GM18519 (cell line): ENCODE data around the gene OLFM2.
"Not testable (repeated sequence)": the region's sequence is repeated elsewhere in the genome, so short reads cannot be mapped to it uniquely, and the experiment has no call there.

Source experiments
- ATAC-seq: cut with Tn5 transposase; IDR thresholded peaks from one replicate; pipeline ENCODE4 v1.9.1; 2021; ENCODE audit warnings: mild to moderate bottlenecking, moderate library complexity; ENCODE audit not compliant: unreplicated experiment, low FRiP score

The OLFM2 gene

GRCh38 chr19:9842834-9843625, 93.3 kb downstream of the OLFM2 start:
- ATAC-seq: no peak

- no peak for ATAC-seq
These were observed 96.9 kb downstream of the OLFM2 start for GRCh38 chr19:9839415-9839814.

GRCh38 chr19:9838324-9838723, 98.0 kb downstream of the OLFM2 start:
- ATAC-seq: no peak

DNA sequence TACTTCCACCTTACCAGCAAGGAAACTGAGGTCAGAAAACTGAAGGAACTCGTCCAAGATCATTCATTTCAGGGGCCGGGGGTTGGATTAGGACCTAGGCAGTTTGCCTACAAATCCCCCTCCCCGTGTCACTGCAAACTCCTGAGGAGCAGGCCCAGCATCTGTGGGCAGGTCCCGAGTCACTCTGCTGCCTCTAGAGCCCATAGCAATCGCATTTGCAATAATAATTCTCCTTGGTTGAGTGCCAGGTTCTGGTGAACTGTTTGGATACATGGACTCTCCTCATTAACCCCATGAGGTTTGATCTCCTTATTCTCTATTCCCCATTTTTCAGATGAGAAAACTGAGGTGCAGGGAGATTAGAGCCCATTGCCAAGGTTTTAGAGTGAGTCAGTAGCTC, 100.3 kb downstream of the OLFM2 start:
- ATAC-seq: no peak

GRCh38 chr19:9835507-9835949, 100.8 kb downstream of the OLFM2 start:
- ATAC-seq: peak; percentile 10

- peak; percentile 85 for ATAC-seq
These were observed 101.4 kb downstream of the OLFM2 start, which contains the start of gene PIN1 for GRCh38 chr19:9834726-9835506. Gene PIN1, plus strand, starts transcription at chr19:9835318. Its CDS starts 27 bp downstream, at chr19:9835345.

DNA sequence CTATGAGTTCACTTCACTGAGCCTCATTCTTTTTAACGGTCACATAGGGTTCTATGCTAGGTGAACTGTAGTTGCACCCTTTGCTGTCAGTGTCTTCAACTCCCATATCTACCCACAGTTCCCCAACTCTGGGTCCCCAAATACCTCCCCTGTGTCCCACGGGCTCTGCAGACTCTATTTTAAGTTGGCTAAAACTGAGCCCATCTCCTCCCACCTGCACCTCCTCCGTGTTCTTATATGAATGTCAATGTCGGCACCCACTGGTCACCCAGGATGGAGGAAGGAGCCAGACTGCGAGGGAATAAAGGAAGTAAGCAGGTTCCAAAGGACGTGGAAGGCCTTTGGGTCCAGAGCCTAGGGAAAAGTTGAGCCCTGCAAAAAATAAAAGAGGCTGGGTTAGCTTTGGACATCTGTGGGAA, 102.0 kb downstream of the OLFM2 start:
- ATAC-seq: no peak

GRCh38 chr19:9828551-9829063, 107.7 kb downstream of the OLFM2 start:
- no peak for ATAC-seq

DNA sequence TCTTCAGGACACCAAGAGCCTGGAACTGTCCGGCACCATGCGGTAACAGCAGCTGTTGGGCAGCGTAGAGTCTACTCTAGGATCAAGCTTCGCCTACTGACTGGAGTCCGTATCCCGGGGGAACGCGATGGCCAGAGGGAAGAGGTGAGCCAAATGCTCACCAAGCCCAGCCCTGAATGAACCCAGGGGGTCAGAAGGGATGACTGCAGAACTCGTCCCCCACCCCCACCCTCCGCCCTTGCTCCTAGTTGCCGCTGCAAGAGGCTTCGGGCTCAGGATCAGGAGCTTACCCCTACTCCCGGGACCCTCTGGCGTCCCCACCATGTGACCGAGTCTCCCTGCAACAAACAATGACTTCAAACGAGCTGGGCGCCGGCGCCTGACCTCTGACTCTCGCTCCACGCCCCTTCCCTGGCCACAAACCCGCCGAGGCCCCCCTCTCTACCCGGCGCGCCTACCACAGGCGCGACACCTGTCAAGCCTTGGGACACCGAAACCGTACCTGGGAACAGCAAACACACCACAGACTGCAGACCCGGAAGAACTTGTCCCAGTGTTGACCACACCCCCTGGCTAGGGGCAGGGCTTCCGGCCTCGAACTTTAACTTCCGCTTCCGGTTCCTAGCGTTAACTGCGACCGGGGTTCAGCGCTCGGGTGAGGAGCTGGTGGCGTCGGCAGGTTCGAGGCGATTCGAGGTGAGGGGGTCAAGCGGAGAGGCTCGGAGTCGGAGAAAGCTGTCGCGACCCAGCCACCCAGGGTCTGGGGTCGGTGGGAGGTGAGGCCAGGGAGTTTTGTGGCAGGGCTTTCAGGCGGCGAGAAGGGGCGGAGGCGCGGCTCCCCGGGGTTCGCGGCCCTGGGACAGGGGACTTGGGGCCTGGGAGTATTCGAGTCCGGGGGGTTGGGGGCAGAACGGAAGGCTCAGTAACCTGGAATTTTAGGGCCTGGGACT, 108.8 kb downstream of the OLFM2 start, which contains the start of gene UBL5:
Gene UBL5 (plus strand): TSS at position 630 of the 950 bp plus-strand sequence. CDS start 420 bp downstream, outside the sequence.
- ATAC-seq: peak; percentile 72

- no peak for ATAC-seq
These were observed 112.5 kb downstream of the OLFM2 start for GRCh38 chr19:9823816-9824215.

DNA sequence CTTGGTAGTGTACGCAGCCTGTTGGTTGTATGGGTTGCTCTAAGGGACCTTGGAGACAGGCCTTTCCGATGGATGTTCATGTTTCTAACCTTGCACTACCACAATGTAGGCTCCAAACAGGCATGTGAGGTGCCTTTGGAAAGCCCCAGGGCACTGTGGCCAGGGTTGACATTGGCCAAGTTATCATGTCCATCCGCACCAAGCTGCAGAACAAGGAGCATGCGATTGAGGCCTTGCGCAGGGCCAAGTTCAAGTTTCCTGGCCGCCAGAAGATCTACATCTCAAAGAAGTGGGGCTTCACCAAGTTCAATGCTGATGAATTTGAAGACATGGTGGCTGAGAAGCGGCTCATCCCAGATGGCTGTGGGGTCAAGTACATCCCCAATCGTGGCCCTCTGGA, 116.3 kb downstream of the OLFM2 start:
- ATAC-seq: not testable (repeated sequence)

DNA sequence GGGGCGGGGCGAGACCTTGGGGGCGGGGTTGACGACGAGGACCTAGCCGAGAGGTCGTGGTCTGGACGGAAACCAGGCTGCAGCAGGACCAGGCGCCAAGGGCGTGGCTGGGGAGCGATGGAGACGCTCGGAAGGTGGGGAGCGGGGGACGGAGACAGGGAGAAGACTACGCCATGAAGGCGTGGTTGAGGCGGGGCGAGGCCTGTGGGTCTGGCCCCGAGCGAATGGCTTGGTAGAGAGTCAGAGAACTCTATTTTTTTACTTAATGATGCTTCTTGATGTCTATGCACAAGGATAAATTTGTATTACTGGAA, 116.8 kb downstream of the OLFM2 start:
- ATAC-seq: no peak

DNA sequence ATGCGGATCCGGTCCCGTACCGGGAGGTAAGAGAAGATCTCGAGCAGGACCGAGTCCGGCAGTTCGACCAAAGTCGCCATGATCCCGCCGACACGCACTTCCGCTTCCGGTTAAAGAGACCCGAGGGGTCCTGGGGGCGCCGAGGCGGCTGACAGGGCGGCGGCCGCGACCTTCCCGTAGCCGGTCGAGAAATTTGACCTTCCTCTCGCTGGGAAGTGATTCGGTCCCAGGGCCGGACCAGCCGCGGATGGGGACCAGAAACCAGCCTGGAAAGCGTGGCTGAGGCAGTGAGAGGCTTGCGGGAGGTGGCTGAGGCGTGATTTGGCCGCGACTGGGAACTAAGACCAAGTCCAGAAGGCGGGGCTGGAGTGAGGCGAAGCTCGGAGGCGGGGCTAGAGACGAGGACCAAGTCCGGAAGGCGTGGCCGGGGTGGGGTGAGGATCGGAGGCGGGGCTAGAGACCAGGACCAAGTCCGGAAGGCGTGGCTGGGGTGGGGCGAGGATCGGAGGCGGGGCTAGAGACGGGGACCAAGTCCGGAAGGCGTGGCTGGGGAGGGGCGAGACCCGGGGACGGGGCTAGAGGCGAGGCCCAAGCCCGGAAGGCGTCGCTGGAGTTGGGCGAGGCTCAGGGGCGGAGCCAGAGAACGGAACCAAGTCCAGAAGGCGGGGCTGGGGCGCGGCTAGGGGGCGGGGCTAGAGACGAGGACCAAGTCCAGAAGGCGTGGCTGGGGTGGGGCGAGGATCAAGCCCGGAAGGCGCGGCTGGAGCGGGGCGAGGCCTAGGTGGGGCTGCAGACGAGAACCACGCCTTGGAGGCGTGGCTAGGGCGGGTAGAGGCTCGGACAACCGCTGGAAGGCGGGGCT, 117.3 kb downstream of the OLFM2 start, which contains the start of gene FBXL12:
Gene FBXL12 (minus strand): TSS at position 346 of the 862 bp plus-strand sequence. CDS start 266 bp downstream, at position 80.
- peak; percentile 64 for ATAC-seq

DNA sequence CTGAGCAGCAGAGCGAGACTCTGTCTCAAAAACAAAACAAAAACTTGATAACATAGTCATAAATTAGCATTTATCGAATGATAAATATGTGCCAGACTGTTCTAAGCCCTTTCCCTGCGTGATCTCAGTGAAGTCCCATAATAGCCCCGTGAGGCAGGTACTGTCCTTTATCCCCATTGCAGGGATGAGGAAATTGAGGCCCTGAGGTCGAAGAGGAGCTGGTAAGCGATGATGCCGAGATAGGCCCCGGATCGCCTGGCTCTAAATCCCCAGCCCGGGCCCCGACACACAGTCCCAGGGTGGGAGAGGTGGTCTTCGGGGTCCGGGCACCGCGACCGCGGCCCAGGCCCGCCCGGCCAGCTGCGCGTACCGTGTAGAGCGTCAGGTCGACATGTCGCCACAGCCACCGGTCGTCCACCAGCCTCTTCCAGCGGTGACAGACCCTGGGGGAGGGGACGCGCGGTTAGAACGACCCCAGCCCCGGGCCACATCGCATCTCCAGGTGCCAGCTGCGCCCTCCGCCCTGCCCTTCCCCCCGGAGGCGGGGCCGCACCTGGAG, 118.1 kb downstream of the OLFM2 start:
- no peak for ATAC-seq

- no peak for ATAC-seq
These were observed 125.2 kb downstream of the OLFM2 start for GRCh38 chr19:9811139-9811538.

DNA sequence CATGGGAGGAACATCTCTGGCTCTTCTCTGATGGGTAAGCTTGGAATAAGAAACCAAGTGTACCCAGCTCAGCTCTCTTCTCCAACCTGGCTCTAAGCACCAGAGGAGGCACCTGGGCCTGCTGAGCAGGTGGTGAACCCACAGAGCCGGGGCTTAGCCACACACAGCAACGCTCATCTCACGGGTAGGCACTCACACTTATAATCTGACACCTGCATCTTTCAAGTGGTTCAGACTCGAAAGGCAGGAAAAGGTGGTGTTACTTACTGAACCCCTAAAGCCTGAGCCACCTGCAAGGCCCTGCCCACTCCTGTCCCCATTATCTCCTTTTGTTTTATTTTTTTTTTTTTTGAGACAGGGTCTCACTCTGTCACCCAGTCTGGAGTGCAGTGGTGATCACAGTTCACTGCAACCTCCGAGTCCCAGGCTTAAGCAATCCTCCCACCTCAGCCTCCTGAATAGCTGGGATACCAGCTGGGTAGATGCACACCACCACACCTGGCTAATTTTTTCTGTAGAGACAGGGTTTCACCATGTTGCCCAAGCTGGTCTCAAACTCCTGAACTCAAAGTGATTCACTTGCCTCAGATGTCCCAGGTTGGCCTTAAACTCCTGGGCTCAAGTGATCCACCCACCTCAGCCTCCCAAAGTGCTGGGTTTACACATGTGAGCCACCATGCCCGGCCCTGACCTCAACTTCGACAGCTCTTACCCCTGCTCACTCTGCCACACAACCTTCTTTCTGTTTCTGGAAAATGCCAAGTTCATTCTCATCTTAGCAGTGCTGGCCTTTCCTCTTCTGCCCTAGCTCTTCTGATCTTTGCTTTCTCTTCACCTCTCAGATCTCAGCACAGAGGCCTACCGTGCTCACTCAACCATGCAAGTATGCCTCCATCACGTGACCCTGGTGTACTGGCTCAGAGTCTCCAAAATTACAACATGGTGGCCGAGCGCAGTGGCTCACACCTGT, 127.2 kb downstream of the OLFM2 start:
- no peak for ATAC-seq

DNA sequence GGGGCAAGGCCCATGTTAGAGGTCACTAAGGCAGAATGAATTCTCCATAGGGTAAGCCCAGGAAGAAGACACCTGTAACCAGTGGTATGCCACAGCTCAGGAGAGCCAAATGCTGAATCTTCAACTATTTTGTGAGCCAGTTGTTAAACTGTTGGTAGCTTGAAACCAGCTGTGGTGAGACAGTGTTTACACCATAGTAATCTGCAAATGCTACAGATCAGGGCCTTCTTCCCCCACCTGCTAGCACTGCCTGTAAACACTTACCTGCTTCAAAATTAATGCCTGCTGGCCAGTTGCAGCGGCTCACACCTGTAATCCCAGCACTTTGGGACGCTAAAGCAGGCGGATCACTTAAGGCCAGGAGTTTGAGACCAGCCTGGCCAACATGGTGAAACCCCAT, 129.5 kb downstream of the OLFM2 start:
- ATAC-seq: no peak
